ENCODE results near the gene ENPP1. TPM values are rescaled to one million over a fixed set of nuclear protein-coding genes. Genes with fewer than 3 reads are reported as not detected.

ENPP1 gene
- polyA plus RNA-seq, 6 donors from 2014 or later, result 0.33 to 1.3 (median 0.75) TPM; not detected in 1

Other genes starting within 250 kb of the ENPP1 start
- gene ARG1, start 234.8 kb upstream of the ENPP1 start, polyA plus RNA-seq (ENCODE audit: low read depth in 6 of 6), result under 1 TPM in 1 of 6 donors, not detected in 5; 0.20 TPM
- gene MED23, start 179.8 kb upstream of the ENPP1 start, polyA plus RNA-seq (ENCODE audit: low read depth in 6 of 6), result 10 to 100 TPM; 10.1 to 22.5 (median 13.6) TPM
- under 1 TPM in 3 of 6 donors, not detected in 3; 0.18 to 0.73 (median 0.55) TPM for gene ENPP3, start 170.7 kb upstream of the ENPP1 start, polyA plus RNA-seq (ENCODE audit: low read depth in 6 of 6)
- gene OR2A4, start 106.6 kb upstream of the ENPP1 start, polyA plus RNA-seq (ENCODE audit: low read depth in 6 of 6), result under 1 TPM in 2 of 6 donors, not detected in 4; 0.17 to 0.58 TPM
- not detected for gene CTAGE9, start 97.0 kb upstream of the ENPP1 start, polyA plus RNA-seq (ENCODE audit: low read depth in 6 of 6)
- gene CCN2, start 143.4 kb downstream of the ENPP1 start, polyA plus RNA-seq (ENCODE audit: low read depth in 6 of 6), result 1 to 10 TPM in 5 of 6 donors, not detected in 1; 1.3 to 7.9 (median 3.5) TPM